HFF-Myc (cell line): ENCODE measurements around the gene PRKN.
"Not testable (repeated sequence)": the region's sequence is repeated elsewhere in the genome, so short reads cannot be mapped to it uniquely, and the experiment has no call there.

Experiments used
- DNase-seq: peaks from one replicate; pipeline ENCODE4 v3.0.0-alpha.2; 2011; ENCODE audit warnings: low read depth; ENCODE audit errors: extremely low read depth
- H3K4me3 ChIP-seq: replicated peaks from 2 replicates; pipeline ENCODE4 v1.5.1; 2011; ENCODE audit warnings: low read depth, mild to moderate bottlenecking, control low read depth, low read length
- TF ChIP-seq, protein P1 (sequence below): IDR thresholded peaks from 2 replicates; pipeline ENCODE4 v1.5.1; 2012; ENCODE audit warnings: mild to moderate bottlenecking, low read depth, low read length, control low read depth; ENCODE audit errors: missing control alignments

The PRKN gene

DNA sequence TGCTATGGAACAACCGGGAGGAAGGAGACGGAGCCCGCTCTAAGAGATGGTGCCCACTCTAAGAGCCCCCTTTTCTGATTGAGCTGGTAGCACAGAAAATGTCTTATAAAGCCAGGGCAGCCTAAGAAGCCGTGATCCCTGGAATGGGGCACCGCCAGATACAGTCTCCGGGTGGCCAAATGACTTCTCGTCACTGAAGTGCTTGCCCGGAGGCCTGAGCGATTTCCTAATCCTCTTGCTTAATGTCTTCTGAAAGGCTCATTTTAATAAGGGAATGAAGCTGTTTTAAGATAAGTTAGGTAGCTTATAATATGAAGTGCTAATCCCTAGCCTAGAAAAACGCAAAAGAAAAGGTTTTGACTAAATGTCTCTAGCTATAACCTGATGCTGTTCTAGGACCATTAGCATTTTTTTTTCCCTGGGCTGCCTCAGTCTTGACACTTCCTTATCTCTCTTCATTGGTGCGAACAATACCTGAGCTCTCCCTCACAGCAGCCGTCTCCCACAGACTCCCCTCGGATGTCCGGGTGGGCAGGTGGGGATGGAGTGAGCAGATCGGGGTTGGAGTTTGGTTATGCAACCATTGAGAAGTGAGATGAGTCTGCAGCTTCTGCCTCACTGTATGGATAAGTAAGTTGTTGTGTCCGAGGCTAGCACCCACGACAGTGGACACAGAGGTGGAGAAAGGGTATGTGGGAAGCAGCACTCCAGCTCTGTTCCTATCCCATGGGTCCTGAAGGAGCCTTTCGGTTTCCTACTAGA lies 894.3 kb downstream of the PRKN start:
- H3K4me3 ChIP-seq, result no peak overlapping the region
- TF ChIP-seq, protein P1, sequence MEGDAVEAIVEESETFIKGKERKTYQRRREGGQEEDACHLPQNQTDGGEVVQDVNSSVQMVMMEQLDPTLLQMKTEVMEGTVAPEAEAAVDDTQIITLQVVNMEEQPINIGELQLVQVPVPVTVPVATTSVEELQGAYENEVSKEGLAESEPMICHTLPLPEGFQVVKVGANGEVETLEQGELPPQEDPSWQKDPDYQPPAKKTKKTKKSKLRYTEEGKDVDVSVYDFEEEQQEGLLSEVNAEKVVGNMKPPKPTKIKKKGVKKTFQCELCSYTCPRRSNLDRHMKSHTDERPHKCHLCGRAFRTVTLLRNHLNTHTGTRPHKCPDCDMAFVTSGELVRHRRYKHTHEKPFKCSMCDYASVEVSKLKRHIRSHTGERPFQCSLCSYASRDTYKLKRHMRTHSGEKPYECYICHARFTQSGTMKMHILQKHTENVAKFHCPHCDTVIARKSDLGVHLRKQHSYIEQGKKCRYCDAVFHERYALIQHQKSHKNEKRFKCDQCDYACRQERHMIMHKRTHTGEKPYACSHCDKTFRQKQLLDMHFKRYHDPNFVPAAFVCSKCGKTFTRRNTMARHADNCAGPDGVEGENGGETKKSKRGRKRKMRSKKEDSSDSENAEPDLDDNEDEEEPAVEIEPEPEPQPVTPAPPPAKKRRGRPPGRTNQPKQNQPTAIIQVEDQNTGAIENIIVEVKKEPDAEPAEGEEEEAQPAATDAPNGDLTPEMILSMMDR, result no peak
- DNase-seq, result no peak

DNA sequence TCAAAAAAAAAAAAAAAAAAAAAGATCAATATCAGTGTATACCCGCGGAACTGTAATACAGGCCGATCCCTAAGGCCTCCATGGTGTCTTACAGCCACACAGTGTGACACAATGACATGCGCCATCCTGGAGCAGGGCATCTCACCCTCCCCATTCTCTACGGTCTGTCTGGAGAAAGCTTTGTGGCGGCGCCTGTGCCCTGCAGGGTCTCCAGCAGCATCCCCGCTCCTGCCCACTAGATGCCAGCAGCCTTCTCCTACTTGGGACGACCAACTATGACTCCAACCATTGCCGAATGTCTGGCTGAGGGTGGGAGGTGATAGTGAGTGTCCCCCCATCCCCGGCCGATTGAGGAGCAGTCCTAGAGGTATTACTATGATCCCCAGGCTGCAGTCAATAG lies 894.9 kb downstream of the PRKN start:
- no peak overlapping the region for H3K4me3 ChIP-seq
- DNase-seq, result no peak
- TF ChIP-seq, protein P1, result no peak

DNA sequence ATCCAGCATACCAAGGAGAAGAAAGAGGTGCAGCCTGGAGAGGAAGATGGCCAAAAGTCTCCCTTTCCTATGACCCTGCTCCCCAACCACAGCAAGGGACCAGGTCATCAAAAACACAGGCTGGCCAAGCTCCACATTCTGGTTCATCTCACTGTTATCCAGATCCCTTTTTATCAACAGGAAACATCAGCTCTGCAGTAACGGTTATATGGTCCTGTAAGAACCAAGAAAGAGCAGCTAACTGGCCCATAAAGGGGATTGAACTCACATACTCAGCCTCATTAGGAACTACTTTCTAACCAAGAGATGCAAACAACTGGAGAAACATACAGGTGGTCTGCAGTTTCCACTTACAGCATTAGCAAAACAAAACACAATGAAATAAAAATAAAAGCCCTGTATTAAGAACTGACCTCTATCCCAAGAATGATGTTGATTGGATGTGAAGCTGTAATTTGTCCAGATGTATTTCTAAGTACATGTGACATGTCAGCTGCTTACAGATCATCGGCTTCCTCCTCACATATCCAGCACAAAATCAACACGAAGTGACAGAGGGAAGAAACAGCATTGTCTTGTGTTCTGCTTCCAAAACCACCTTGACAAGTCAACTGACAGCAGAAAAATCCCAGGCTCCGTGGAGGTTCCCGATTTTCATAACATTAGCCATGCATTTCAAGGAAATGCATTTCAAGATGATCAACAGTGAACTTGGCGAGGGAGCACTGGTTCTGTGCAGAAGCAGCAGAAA lies 896.5 kb downstream of the PRKN start:
- no peak for DNase-seq
- no peak overlapping the region for H3K4me3 ChIP-seq
- TF ChIP-seq, protein P1, result no peak

DNA sequence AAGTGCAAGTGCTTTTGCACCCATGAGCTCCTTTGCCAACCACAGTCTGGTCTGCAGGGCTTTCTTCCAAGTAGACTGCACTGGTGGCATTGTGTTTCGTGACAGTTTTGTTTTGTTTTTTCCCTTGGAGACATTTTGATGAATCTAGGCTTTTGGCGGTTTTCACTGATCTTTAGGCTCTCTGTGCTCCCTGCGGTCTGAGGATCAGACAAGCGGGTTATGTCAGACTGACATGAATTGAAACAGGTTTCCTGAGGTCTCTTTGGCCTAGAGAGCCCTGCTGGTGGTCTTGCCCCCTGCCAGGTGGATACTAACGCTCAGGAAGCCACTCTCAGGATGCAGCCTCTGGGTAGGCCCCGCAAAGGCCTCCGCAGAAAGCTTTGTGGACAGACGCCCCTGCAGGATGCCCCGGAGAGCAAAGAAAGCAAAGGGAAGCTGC lies 898.3 kb downstream of the PRKN start:
- H3K4me3 ChIP-seq, result no peak overlapping the region
- TF ChIP-seq, protein P1, result no peak
- no peak for DNase-seq

DNA sequence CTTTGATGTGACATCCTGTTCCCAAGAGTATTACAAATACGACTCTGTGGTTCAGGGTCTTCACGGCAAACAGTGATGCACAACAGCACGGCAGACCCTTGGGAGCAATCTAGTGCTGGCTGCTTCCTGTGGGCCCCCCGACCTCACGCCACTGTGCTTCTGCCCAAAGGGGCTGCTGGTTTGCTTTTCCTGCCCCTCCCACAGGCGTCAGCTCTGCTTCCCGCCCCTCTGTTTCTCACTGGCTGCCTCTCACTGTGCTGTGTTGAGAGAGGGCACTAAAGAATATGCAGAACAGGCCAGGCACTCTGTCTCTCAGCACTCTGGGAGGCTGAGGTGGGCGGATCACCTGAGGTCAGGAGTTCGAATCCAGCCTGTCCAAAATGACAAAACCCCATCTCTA lies 899.2 kb downstream of the PRKN start:
- no peak for DNase-seq
- TF ChIP-seq, protein P1, result no peak
- H3K4me3 ChIP-seq, result no peak overlapping the region

DNA sequence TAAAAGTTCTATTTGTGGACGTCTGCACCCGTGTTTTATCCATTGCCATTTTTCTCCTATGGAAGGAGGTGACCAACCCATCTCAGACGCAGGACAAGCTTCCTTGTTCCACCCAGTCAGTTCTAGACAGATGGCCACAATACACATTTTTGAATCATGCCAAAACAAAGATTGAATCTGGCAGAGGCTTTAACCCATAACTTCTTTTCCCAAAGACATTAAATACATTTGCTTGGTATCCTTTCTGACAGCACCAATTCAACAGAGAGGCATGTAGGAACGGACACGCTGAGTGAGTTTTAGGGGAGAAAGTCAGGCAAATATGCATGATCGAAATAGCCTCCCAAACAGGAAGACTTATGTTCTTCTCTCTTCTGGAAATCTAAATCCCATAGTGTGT lies 901.1 kb downstream of the PRKN start:
- no peak overlapping the region for H3K4me3 ChIP-seq
- TF ChIP-seq, protein P1, result no peak
- no peak for DNase-seq

DNA sequence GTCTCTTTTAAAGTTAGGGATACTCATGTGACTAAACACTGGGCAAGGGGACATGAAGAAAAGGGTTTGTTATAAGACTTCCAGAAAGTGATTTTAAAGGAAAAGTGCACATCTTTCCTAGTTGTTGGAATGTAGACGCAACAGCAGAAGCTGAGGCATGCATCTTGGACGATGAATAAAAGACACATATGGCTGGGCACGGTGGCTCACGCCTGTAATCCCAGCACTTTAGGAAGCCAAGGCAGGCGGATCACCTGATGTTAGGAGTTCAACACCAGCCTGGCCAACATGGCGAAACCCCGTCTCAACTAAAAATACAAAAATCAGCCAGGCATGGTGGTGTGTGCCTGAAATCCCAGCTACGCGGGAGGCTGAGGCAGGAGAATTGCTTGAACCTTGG lies 905.4 kb downstream of the PRKN start:
- H3K4me3 ChIP-seq, DNase-seq: not testable (repeated sequence)
